Caco-2 (cell line): Measurements from ENCODE around the gene MYLK4. TPM values are rescaled to one million over a fixed set of nuclear protein-coding genes. Genes with fewer than 3 reads are reported as not detected.
A peak's percentile ranks its signal among the peaks of the same experiment; 100 is the strongest.
"Not testable (repeated sequence)": the region's sequence is repeated elsewhere in the genome, so short reads cannot be mapped to it uniquely, and the experiment has no call there.

ENCODE experiments used
- BruUV-seq: library from RNA; stranded (reverse); fragments of 400-500 nt; replicated peaks from 2 replicates; lab custom pipeline; 2021; lab: Mats Ljungman, UMichigan
- CTCF ChIA-PET: fragments of 300-600 bp; sonication (Branson Sonifier 250); formaldehyde crosslinking; loops from one replicate; lab custom pipeline; 2022; ENCODE audit warnings: antibody characterized with exemption; lab: Charles Lee
- POLR2A ChIA-PET: fragments of 300-600 bp; sonication (Branson Sonifier 250); formaldehyde crosslinking; loops from one replicate; lab custom pipeline; 2022; ENCODE audit warnings: antibody characterized with exemption; lab: Charles Lee
- DNase-seq, 2 experiments: peaks; one replicate each; pipeline versions ENCODE4 v3.0.0 to v3.0.0-alpha.2; 2020 to 2022
- H3K27me3 ChIP-seq: replicated peaks from 2 replicates; pipeline ENCODE4 v1.6.0; 2011; ENCODE audit warnings: low read length; ENCODE audit not compliant: control insufficient read depth, insufficient read depth
- H3K36me3 ChIP-seq: 2 replicates; pipeline ENCODE4 v1.5.1; 2011; ENCODE audit warnings: low read length; ENCODE audit not compliant: control insufficient read depth, insufficient read depth
- H3K4me1 ChIP-seq: fragments of 250-450 bp; sonication (Bioruptor Pico); 2 replicates; pipeline ENCODE4 v1.5.1; 2020; ENCODE audit warnings: mild to moderate bottlenecking
- H3K4me3 ChIP-seq: 2 replicates; pipeline ENCODE4 v1.5.1; 2011; ENCODE audit warnings: low read depth, mild to moderate bottlenecking, control low read depth, low read length
- H3K9me3 ChIP-seq: fragments of 250-450 bp; sonication (Bioruptor Pico); 2 replicates; pipeline ENCODE4 v1.5.1; 2020; ENCODE audit warnings: mild to moderate bottlenecking, moderate library complexity
- H3K27ac Mint-ChIP-seq: one replicate; pipeline ENCODE4 v1.8.0; 2022; ENCODE audit warnings: mixed read lengths; ENCODE audit not compliant: unreplicated experiment
- H3K27me3 Mint-ChIP-seq: one replicate; pipeline ENCODE4 v1.8.0; 2022; ENCODE audit warnings: mixed read lengths; ENCODE audit not compliant: insufficient read depth, unreplicated experiment
- H3K36me3 Mint-ChIP-seq: one replicate; pipeline ENCODE4 v1.8.0; 2022; ENCODE audit warnings: mild to moderate bottlenecking, mixed read lengths; ENCODE audit not compliant: insufficient read depth, unreplicated experiment
- H3K4me1 Mint-ChIP-seq: one replicate; pipeline ENCODE4 v1.8.0; 2022; ENCODE audit warnings: low read depth, mixed read lengths; ENCODE audit not compliant: unreplicated experiment
- H3K4me3 Mint-ChIP-seq: one replicate; pipeline ENCODE4 v1.8.0; 2022; ENCODE audit warnings: mild to moderate bottlenecking, moderate library complexity, mixed read lengths; ENCODE audit not compliant: unreplicated experiment
- H3K9me3 Mint-ChIP-seq: one replicate; pipeline ENCODE4 v1.8.0; 2022; ENCODE audit warnings: mixed read lengths; ENCODE audit not compliant: unreplicated experiment
- CTCF ChIP-seq, 2 experiments: fragments of 200-600 bp in 1 of 2; IDR thresholded peaks; 1 replicate in 1 of 2; 2 replicates in 1 of 2; pipeline versions ENCODE4 v1.5.1 to v1.8.0; 2011 to 2022; ENCODE audit warnings: antibody characterized with exemption in 1 of 2, control low read depth in 1 of 2, inconsistent platforms in 1 of 2, low read depth in 1 of 2, low read length in 1 of 2, mild to moderate bottlenecking in 1 of 2, moderate library complexity in 1 of 2; ENCODE audit not compliant: insufficient read depth in 1 of 2, severe bottlenecking in 1 of 2, unreplicated experiment in 1 of 2
- intact Hi-C: fragments of 100-400 bp; cut with micrococcal nuclease; formaldehyde crosslinking; loops from one replicate; pipeline ENCODE4 v1.10.0; 2022; ENCODE audit not compliant: unreplicated experiment
- total RNA-seq: library from RNA; stranded (reverse); gene quantifications from 2 replicates; pipeline ENCODE4 v1.2.3, GENCODE V29; 2022

MYLK4 gene
- total RNA-seq, 1 experiment from 2014 or later = 0.75 TPM

GRCh38 chr6:2763876-2764540, 13.3 kb upstream of the MYLK4 start:
- Histone ChIP-seq H3K4me1 (no peaks in the 10 kb centered on the region; the same call in 1 of the 2 replicates), H3K27me3 (no peaks in the 10 kb centered on the region), H3K4me3 (peak overlapping the region; percentile 55), H3K9me3 (no peaks in the 10 kb centered on the region), H3K36me3 (no peaks in the 10 kb centered on the region)
- H3K4me3 Mint-ChIP-seq = peak overlapping the region; percentile 72
- TF ChIP-seq CTCF (IDR thresholded peaks at IDR 0.05; ENCODE audit: insufficient read depth in 1 of 2, low read depth in 1 of 2, low read length in 1 of 2, severe bottlenecking in 1 of 2, unreplicated experiment in 1 of 2) = no peak
- H3K27ac Mint-ChIP-seq = peak overlapping the region; percentile 94
- CTCF ChIA-PET = interaction anchor here (0.7 to 1.2 kb wide), 2 partner anchors 14 to 20 kb away, joined by 3 to 4 read pairs; no protein-coding TSS in a partner anchor
- POLR2A ChIA-PET = interaction anchor here (0.6 kb wide), 1 partner anchor 200 kb away, joined by 3 read pairs; no protein-coding TSS in a partner anchor
- BruUV-seq = no TSS peak
- peaks cover 18% of the 10 kb centered on the region for H3K4me1 Mint-ChIP-seq
- DNase-seq = no peak
- no peaks in the 10 kb centered on the region for H3K27me3 Mint-ChIP-seq
- H3K9me3 Mint-ChIP-seq = peaks cover 9% of the 10 kb centered on the region
- intact Hi-C loops = loop anchor here (2.0 to 10.0 kb wide), 3 partner anchors 25 to 301 kb away; partner anchors contain the start of gene RIPK1
- H3K36me3 Mint-ChIP-seq = peaks cover 5% of the 10 kb centered on the region

- Mint-ChIP-seq H3K27ac (no peak overlapping the region), H3K4me1 (peaks cover 14% of the 10 kb centered on the region), H3K36me3 (peaks cover 5% of the 10 kb centered on the region), H3K4me3 (peak overlapping the region; percentile 72), H3K27me3 (no peaks in the 10 kb centered on the region), H3K9me3 (peaks cover 9% of the 10 kb centered on the region)
- no TSS peak for BruUV-seq
- H3K9me3 ChIP-seq = no peaks in the 10 kb centered on the region
- no peaks in the 10 kb centered on the region for H3K27me3 ChIP-seq
- ChIA-PET POLR2A (interaction anchor here (0.6 kb wide), 1 partner anchor 199 kb away, joined by 3 read pairs; no protein-coding TSS in a partner anchor), CTCF (interaction anchor here (0.6 to 1.2 kb wide), 3 partner anchors 14 to 175 kb away, joined by 3 to 4 read pairs (median 3); no protein-coding TSS in a partner anchor)
- no peak overlapping the region for H3K4me3 ChIP-seq
- intact Hi-C loops = loop anchor here (10.0 kb wide), 1 partner anchor 301 kb away; the partner anchor contains the start of gene RIPK1
- TF ChIP-seq CTCF (IDR thresholded peaks at IDR 0.05; ENCODE audit: insufficient read depth in 1 of 2, low read depth in 1 of 2, low read length in 1 of 2, severe bottlenecking in 1 of 2, unreplicated experiment in 1 of 2) = no peak
- H3K36me3 ChIP-seq = no peaks in the 10 kb centered on the region
- no peak for DNase-seq
- H3K4me1 ChIP-seq = no peaks in the 10 kb centered on the region; the same call in 1 of the 2 replicates
Measured at GRCh38 chr6:2763345-2763841, 12.7 kb upstream of the MYLK4 start.

DNA sequence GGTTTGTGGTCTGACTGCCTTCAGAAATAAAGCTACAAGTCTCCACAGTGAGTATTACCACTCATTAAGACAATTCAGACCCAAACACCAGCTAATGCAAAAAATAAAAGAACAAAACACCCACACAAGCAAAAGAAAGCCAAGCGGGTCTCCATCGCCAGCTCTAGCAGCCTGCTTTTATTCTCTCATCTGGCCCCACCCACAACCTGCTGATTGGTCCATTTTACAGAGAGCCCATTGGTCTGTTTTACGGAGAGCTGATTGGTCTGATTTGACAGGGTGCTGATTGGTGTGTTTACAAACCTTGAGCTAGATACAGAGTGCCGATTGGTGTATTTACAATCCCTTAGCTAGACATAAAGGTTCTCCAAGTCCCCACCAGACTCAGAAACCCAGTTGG, 12.1 kb upstream of the MYLK4 start:
- H3K4me1 Mint-ChIP-seq = peaks cover 10% of the 10 kb centered on the region
- H3K27ac Mint-ChIP-seq, DNase-seq, BruUV-seq, H3K4me1 ChIP-seq, H3K4me3 ChIP-seq, H3K36me3 ChIP-seq, H3K36me3 Mint-ChIP-seq, H3K27me3 Mint-ChIP-seq, POLR2A ChIA-PET, H3K9me3 Mint-ChIP-seq, H3K9me3 ChIP-seq, H3K27me3 ChIP-seq, H3K4me3 Mint-ChIP-seq: not testable (repeated sequence)
- intact Hi-C loops = loop anchor here (10.0 kb wide), 1 partner anchor 302 kb away; the partner anchor contains the start of gene RIPK1
- CTCF ChIA-PET = interaction anchor here (0.6 to 2.7 kb wide), 3 partner anchors 13 to 175 kb away, joined by 3 to 10 read pairs (median 3); no protein-coding TSS in a partner anchor
